Measurements from ENCODE around the gene SULT4A1. TPM values are rescaled to one million over a fixed set of nuclear protein-coding genes. Genes with fewer than 3 reads are reported as not detected.

Gene SULT4A1
- total RNA-seq, 1 donor from 2014 or later = 2.9 TPM

DNA sequence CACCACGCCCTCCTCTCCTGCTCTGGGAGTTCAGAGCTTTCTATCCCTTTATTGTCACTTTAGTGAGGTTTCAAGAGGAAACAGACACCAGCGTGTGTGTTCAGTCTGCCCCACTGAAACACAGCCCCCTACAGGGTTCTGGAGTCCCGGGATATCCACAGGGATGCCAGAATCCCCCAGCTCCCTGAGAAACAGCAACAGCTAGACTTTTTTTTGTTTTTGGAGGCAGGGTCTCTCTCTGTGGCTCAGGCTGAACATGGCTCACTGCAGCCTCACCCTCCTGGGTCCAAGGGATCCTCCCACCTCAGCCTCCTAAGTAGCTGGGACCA, 10.4 kb downstream of the SULT4A1 start:
- DNase-seq (ENCODE audit: low spot score) = peak; percentile 14
- peaks cover 1% of the 10 kb centered on the region for H3K36me3 Mint-ChIP-seq (ENCODE audit: low read depth)
- H3K27ac Mint-ChIP-seq (ENCODE audit: unreplicated experiment) = no peak overlapping the region
- peaks cover 6% of the 10 kb centered on the region for H3K9me3 Mint-ChIP-seq (ENCODE audit: low read depth)
- TF ChIP-seq, protein P1, sequence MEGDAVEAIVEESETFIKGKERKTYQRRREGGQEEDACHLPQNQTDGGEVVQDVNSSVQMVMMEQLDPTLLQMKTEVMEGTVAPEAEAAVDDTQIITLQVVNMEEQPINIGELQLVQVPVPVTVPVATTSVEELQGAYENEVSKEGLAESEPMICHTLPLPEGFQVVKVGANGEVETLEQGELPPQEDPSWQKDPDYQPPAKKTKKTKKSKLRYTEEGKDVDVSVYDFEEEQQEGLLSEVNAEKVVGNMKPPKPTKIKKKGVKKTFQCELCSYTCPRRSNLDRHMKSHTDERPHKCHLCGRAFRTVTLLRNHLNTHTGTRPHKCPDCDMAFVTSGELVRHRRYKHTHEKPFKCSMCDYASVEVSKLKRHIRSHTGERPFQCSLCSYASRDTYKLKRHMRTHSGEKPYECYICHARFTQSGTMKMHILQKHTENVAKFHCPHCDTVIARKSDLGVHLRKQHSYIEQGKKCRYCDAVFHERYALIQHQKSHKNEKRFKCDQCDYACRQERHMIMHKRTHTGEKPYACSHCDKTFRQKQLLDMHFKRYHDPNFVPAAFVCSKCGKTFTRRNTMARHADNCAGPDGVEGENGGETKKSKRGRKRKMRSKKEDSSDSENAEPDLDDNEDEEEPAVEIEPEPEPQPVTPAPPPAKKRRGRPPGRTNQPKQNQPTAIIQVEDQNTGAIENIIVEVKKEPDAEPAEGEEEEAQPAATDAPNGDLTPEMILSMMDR (IDR thresholded peaks at IDR 0.05) = no peak
- H3K27me3 Mint-ChIP-seq (ENCODE audit: low read depth) = peaks cover 28% of the 10 kb centered on the region
- no peaks in the 10 kb centered on the region for H3K4me1 Mint-ChIP-seq (ENCODE audit: low read depth)
- no peak overlapping the region for H3K4me3 Mint-ChIP-seq (ENCODE audit: unreplicated experiment)

DNA sequence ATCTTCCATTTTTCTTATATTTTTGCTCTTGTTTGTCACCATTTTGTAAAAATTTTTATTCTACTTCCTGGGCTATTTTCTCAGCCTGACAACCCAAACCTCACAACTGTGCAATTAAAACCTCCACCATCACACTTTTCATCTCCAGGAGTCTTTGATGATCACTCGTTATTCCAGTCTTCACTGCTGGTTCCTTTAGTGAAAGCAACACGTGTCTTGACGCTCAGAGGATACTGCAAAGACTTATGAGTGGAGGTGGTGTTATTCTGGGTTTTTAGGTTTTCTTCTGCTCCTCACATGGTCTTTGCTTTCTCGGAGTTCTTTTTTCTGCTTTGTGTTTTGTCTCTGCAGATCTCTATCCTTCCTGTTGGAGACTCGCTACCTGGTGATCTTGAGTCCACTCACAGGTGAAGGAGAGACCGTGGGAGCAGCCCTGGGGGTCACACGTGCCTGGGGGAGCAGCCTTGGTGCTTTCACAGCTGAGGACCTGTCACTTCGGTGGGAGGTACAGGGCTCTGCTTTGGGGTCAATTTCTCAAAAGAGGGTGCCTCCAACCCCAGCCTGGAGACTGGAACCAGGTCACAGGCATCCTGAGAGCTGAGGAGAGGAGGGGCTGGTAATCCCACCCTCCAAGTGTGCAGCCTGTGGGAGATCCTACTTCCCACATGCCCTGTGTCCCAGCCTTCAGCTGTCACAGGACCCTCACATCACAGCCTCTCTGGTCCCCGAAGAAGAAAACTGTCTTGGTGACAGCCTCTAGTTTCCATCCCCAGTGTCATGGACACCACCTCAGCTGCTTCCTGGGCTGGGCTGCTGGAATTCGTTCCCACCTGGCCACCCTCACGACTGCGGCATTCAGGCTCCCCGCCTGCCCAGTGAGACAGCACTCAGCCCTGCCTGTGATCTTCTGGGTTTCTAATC, 11.0 kb downstream of the SULT4A1 start:
- no peak overlapping the region for H3K4me3 Mint-ChIP-seq (ENCODE audit: unreplicated experiment)
- TF ChIP-seq, protein P1 (IDR thresholded peaks at IDR 0.05) = no peak
- peaks cover 28% of the 10 kb centered on the region for H3K27me3 Mint-ChIP-seq (ENCODE audit: low read depth)
- H3K27ac Mint-ChIP-seq (ENCODE audit: unreplicated experiment) = no peak overlapping the region
- peak; percentile 44 for DNase-seq (ENCODE audit: low spot score)
- no peaks in the 10 kb centered on the region for H3K4me1 Mint-ChIP-seq (ENCODE audit: low read depth)
- H3K36me3 Mint-ChIP-seq (ENCODE audit: low read depth) = peaks cover 1% of the 10 kb centered on the region
- peaks cover 1% of the 10 kb centered on the region for H3K9me3 Mint-ChIP-seq (ENCODE audit: low read depth)

DNA sequence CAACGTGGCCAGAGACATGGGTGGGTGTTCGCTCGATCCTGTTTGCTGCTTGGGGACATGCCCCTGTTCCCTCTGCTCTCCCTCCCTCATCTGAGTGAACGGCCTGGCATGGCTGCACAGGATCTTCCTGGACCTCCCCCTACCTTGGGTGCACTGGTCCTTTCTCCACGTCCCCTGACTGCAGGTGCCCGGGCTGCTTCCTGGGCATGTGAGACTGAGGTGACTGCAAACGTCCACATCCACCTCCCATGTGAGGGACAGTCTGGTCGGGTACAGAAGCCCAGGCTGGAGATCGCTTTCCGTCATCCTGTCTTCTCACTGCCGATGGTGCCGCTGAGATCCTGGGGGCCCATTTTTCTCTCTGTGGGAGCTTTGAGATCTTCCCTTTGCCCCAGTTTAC, 11.8 kb downstream of the SULT4A1 start:
- H3K36me3 Mint-ChIP-seq (ENCODE audit: low read depth) = peaks cover 1% of the 10 kb centered on the region
- H3K4me3 Mint-ChIP-seq (ENCODE audit: unreplicated experiment) = no peak overlapping the region
- H3K9me3 Mint-ChIP-seq (ENCODE audit: low read depth) = no peaks in the 10 kb centered on the region
- peaks cover 28% of the 10 kb centered on the region for H3K27me3 Mint-ChIP-seq (ENCODE audit: low read depth)
- no peaks in the 10 kb centered on the region for H3K4me1 Mint-ChIP-seq (ENCODE audit: low read depth)
- TF ChIP-seq, protein P1 (IDR thresholded peaks at IDR 0.05) = no peak
- peak; percentile 58 for DNase-seq (ENCODE audit: low spot score)
- no peak overlapping the region for H3K27ac Mint-ChIP-seq (ENCODE audit: unreplicated experiment)

DNA sequence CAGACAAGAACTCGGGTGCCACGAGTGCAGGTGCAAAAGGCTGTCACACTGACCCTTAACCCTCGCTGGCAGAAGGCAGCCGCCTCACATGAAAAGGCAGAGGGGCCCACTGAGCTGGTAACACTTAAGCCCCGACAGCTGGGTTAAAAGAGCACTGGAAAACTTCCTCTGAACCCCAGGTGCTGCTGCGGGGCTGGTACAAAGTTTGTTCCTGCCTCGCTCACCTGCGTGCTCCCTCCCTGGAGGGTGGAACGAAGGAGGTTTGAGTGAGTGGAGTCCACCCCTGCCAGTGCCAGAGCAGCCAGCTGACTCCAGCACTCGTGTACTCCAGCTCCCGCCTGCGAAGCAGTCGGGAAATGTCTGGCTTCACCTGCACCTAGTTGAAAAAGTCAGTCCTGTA, 12.6 kb downstream of the SULT4A1 start:
- H3K27ac Mint-ChIP-seq (ENCODE audit: unreplicated experiment) = no peak overlapping the region
- H3K4me3 Mint-ChIP-seq (ENCODE audit: unreplicated experiment) = no peak overlapping the region
- H3K27me3 Mint-ChIP-seq (ENCODE audit: low read depth) = peaks cover 29% of the 10 kb centered on the region

DNA sequence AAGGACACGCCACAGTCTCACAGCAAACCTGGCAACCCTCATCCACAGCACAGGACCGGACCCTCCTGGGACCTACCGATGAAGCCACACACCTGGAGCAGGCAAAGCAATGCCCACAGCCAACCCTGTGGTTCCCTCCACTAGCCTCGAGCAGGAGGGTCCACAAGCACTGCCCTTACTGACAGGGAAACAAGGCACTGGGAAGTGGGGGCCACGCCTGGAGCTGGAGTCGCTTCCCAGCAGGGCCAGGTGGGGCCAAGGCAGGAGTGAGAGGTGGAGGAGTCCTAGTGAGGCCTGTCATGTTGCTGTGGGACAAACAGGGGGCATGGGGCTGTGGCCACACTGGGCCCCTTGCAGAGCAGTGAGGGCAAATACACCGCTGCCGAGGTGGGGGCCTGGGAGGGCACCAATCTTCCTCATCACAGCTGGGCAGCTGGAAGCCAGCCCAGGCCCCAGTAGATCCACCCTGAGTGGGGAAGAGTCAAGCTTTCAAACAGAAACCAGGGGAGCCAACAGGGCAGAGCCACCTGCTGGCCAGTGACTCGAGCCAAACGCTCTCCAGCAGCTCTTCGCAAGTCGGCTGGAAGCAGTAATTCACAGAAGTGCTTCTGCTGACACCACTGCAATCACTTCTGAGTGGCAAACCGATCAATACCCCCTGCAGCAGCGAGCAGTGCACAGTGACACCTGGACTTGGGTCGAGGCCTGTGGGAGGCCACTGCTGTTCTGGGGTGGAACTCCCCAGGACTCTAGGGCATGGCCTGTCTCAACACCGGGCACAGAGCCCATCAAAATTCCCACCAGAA, 13.7 kb downstream of the SULT4A1 start:
- no peaks in the 10 kb centered on the region for H3K4me1 Mint-ChIP-seq (ENCODE audit: low read depth)
- H3K27ac Mint-ChIP-seq (ENCODE audit: unreplicated experiment) = no peak overlapping the region
- H3K27me3 Mint-ChIP-seq (ENCODE audit: low read depth) = peaks cover 29% of the 10 kb centered on the region
- TF ChIP-seq, protein P1 (IDR thresholded peaks at IDR 0.05) = peak; percentile 69
- H3K4me3 Mint-ChIP-seq (ENCODE audit: unreplicated experiment) = no peak overlapping the region
- H3K9me3 Mint-ChIP-seq (ENCODE audit: low read depth) = no peaks in the 10 kb centered on the region
- peak; percentile 68 for DNase-seq (ENCODE audit: low spot score)
- peaks cover 1% of the 10 kb centered on the region for H3K36me3 Mint-ChIP-seq (ENCODE audit: low read depth)

More for the DNA sequence above, 12.6 kb downstream of the SULT4A1 start:
- Mint-ChIP-seq H3K36me3 (ENCODE audit: low read depth) (peaks cover 1% of the 10 kb centered on the region), H3K4me1 (ENCODE audit: low read depth) (no peaks in the 10 kb centered on the region), H3K9me3 (ENCODE audit: low read depth) (no peaks in the 10 kb centered on the region)
- peak; percentile 40 for DNase-seq (ENCODE audit: low spot score)
- TF ChIP-seq, protein P1 (IDR thresholded peaks at IDR 0.05) = no peak
